ENCODE data around the gene ATG13.

GRCh38 chr11:46612326-46612725 is 5.0 kb upstream of the ATG13 start:
- TF ChIP-seq POLR2A (IDR thresholded peaks at IDR 0.05), result no peak
- TF ChIP-seq, protein P1, sequence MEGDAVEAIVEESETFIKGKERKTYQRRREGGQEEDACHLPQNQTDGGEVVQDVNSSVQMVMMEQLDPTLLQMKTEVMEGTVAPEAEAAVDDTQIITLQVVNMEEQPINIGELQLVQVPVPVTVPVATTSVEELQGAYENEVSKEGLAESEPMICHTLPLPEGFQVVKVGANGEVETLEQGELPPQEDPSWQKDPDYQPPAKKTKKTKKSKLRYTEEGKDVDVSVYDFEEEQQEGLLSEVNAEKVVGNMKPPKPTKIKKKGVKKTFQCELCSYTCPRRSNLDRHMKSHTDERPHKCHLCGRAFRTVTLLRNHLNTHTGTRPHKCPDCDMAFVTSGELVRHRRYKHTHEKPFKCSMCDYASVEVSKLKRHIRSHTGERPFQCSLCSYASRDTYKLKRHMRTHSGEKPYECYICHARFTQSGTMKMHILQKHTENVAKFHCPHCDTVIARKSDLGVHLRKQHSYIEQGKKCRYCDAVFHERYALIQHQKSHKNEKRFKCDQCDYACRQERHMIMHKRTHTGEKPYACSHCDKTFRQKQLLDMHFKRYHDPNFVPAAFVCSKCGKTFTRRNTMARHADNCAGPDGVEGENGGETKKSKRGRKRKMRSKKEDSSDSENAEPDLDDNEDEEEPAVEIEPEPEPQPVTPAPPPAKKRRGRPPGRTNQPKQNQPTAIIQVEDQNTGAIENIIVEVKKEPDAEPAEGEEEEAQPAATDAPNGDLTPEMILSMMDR (IDR thresholded peaks at IDR 0.05), result no peak

Measured in adrenal gland (tissue), 5 donors.